GM12878 (cell line): ENCODE data around the gene SPTLC2. TPM values are rescaled to one million over a fixed set of nuclear protein-coding genes. Genes with fewer than 3 reads are reported as not detected.

Experiments
- ATAC-seq: fragments of 200-7000 bp; cut with Tn5 transposase; 3 replicates; pipeline ENCODE4 v1.9.1; 2020; ENCODE audit warnings: mild to moderate bottlenecking, moderate library complexity
- BruUV-seq: library from RNA; stranded (reverse); fragments of 400-500 nt; replicated peaks from 2 replicates; lab custom pipeline; 2021; lab: Mats Ljungman, UMichigan
- CTCF ChIA-PET: fragments of 300-600 bp; sonication (Branson Sonifier 250); formaldehyde crosslinking; extraction: SDS; loops from one replicate; lab custom pipeline; 2021; ENCODE audit warnings: inconsistent platforms; lab: Yijun Ruan, JAX
- POLR2A ChIA-PET: fragments of 350-600 bp; formaldehyde crosslinking; extraction: SDS; loops from one replicate; lab custom pipeline; 2021; ENCODE audit warnings: inconsistent platforms; lab: Charles Lee
- RAD21 ChIA-PET: fragments of 300-600 bp; sonication (Branson Sonifier 250); formaldehyde crosslinking; loops from one replicate; lab custom pipeline; 2023; ENCODE audit warnings: antibody characterized with exemption; ENCODE audit not compliant: unreplicated experiment; lab: Charles Lee
- SMC1A ChIA-PET: fragments of 300-600 bp; sonication (Branson Sonifier 250); formaldehyde crosslinking; loops from one replicate; lab custom pipeline; 2023; ENCODE audit not compliant: unreplicated experiment, uncharacterized antibody; lab: Charles Lee
- DNase-seq: peaks from one replicate; pipeline ENCODE4 v3.0.0-alpha.2; 2011; ENCODE audit warnings: low read depth, low spot score
- FAIRE-seq: peaks from 3 replicates; lab custom pipeline; 2011; peaks lifted over from hg19 to GRCh38; lab: Jason Lieb, UNC
- H2AFZ ChIP-seq: 2 replicates; pipeline ENCODE4 v1.6.0; 2011; ENCODE audit warnings: low read depth, low read length, control low read depth; ENCODE audit not compliant: control insufficient read depth
- H3K27ac ChIP-seq: 2 replicates; pipeline ENCODE4 v1.5.1; 2011; ENCODE audit warnings: control low read depth; ENCODE audit not compliant: control insufficient read depth, insufficient read depth
- H3K27me3 ChIP-seq, 2 experiments: replicated peaks in 1 of 2; 2 replicates each; pipeline versions ENCODE4 v1.6.0 to v1.6.1; 2011; ENCODE audit warnings: low read length in 1 of 2; ENCODE audit not compliant: control insufficient read depth in 2 of 2, insufficient read depth in 2 of 2
- H3K36me3 ChIP-seq, 2 experiments: 2 replicates each; pipeline ENCODE4 v1.5.1; 2011; ENCODE audit warnings: low read length in 1 of 2; ENCODE audit not compliant: control insufficient read depth in 2 of 2, insufficient read depth in 2 of 2
- H3K4me1 ChIP-seq: 2 replicates; pipeline ENCODE4 v1.6.1; 2011; ENCODE audit warnings: mild to moderate bottlenecking, low read length, moderate library complexity, mixed read lengths; ENCODE audit not compliant: control insufficient read depth, insufficient read depth
- H3K4me2 ChIP-seq: 2 replicates; pipeline ENCODE4 v1.6.0; 2011; ENCODE audit warnings: control low read depth; ENCODE audit not compliant: control insufficient read depth, insufficient read depth
- H3K4me3 ChIP-seq: fragments of 200-600 bp; sonication (generic); 2 replicates; pipeline ENCODE4 v1.5.1; 2016
- H3K79me2 ChIP-seq: 2 replicates; pipeline ENCODE4 v1.6.0; 2011; ENCODE audit warnings: low read length; ENCODE audit not compliant: control insufficient read depth, insufficient read depth
- H3K9ac ChIP-seq: 2 replicates; pipeline ENCODE4 v1.8.0; 2011; ENCODE audit warnings: low read length, control low read depth, mixed read lengths; ENCODE audit not compliant: control insufficient read depth, insufficient read depth
- H3K9me3 ChIP-seq: replicated peaks from 3 replicates; pipeline ENCODE4 v1.5.1; 2011; ENCODE audit warnings: mild to moderate bottlenecking, low read length; ENCODE audit not compliant: control insufficient read depth, insufficient read depth
- H4K20me1 ChIP-seq: 2 replicates; pipeline ENCODE4 v1.6.0; 2011; ENCODE audit not compliant: control insufficient read depth, insufficient read depth
- CBX5 ChIP-seq: sonication (generic); IDR thresholded peaks from 2 replicates; pipeline ENCODE4 v1.6.1; 2016; ENCODE audit warnings: low read depth, moderate library complexity, mild to moderate bottlenecking, inconsistent platforms
- CHD2 ChIP-seq: IDR thresholded peaks from 2 replicates; pipeline ENCODE4 v1.6.1; 2011; ENCODE audit warnings: low read depth, low read length, improper control_type of control experiment, borderline replicate concordance
- FOXK2 ChIP-seq: fragments of 450-650 bp; IDR thresholded peaks from 2 replicates; pipeline ENCODE4 v1.6.1; 2017; ENCODE audit warnings: mild to moderate bottlenecking, moderate library complexity
- GATAD2B ChIP-seq: fragments of 450-650 bp; conservative IDR thresholded peaks from 2 replicates; pipeline ENCODE4 v1.6.1; 2017; ENCODE audit warnings: low read depth, mild to moderate bottlenecking, moderate library complexity
- HCFC1 ChIP-seq: fragments of 150-350 bp; IDR thresholded peaks from 2 replicates; pipeline ENCODE4 v1.6.1; 2014; ENCODE audit warnings: low read length
- IRF4 ChIP-seq: IDR thresholded peaks from 2 replicates; pipeline ENCODE4 v1.6.1; 2011; ENCODE audit warnings: low read depth, low read length
- LARP7 ChIP-seq: fragments of 450-650 bp; IDR thresholded peaks from 2 replicates; pipeline ENCODE4 v1.6.1; 2017; ENCODE audit warnings: mild to moderate bottlenecking
- NBN ChIP-seq: fragments of 450-650 bp; IDR thresholded peaks from 2 replicates; pipeline ENCODE4 v1.6.1; 2016
- POLR2AphosphoS2 ChIP-seq: IDR thresholded peaks from 2 replicates; pipeline ENCODE4 v1.6.1; 2011; ENCODE audit warnings: low read depth, mild to moderate bottlenecking, low read length, improper control_type of control experiment, moderate library complexity
- RCOR1 ChIP-seq: conservative IDR thresholded peaks from 2 replicates; pipeline ENCODE4 v1.6.1; 2012; ENCODE audit warnings: low read depth, low read length, improper control_type of control experiment
- RUNX3 ChIP-seq: IDR thresholded peaks from 2 replicates; pipeline ENCODE4 v1.6.1; 2012; ENCODE audit warnings: low read length, inconsistent platforms
- SMAD5 ChIP-seq: IDR thresholded peaks from 2 replicates; pipeline ENCODE4 v1.6.1; 2016; ENCODE audit warnings: antibody characterized with exemption, low read depth
- ZNF207 ChIP-seq: fragments of 450-650 bp; IDR thresholded peaks from 2 replicates; pipeline ENCODE4 v1.6.1; 2014; ENCODE audit warnings: antibody characterized with exemption, mild to moderate bottlenecking, borderline replicate concordance
- WGBS: methylation state at CpG from one replicate; pipeline ENCODE4 v1.1.6; 2016; ENCODE audit warnings: low lambda C conversion rate; ENCODE audit not compliant: insufficient replicate concordance, insufficient coverage; ENCODE audit errors: missing lambda C conversion rate; 5-methylcytosine and 5-hydroxymethylcytosine counted together
- in situ Hi-C: fragments of 300-500 bp; cut with MboI; formaldehyde crosslinking; loops from 9 replicates; pipeline ENCODE4 v1.14.3; 2018; ENCODE audit warnings: mixed read lengths
- intact Hi-C: fragments of 100-400 bp; cut with micrococcal nuclease; formaldehyde crosslinking; loops from one replicate; pipeline ENCODE4 v1.14.2; 2022; ENCODE audit not compliant: unreplicated experiment
- polyA plus RNA-seq, 11 experiments: library from polyadenylated mRNA; depleted of rRNA in 4 of 11; unstranded in 6 of 11; stranded (reverse) in 5 of 11; fragments of >200 nt; fragmentation: Nextera tagmentation in 4 of 11; fragmentation: Illumina TruSeq in 1 of 11; extraction: Ambion mirVana in 4 of 11; extraction: Trizol in 1 of 11; gene quantifications; 1 replicate in 1 of 11; 2 replicates in 10 of 11; pipeline versions ENCODE4 v1.2.1 to v1.2.3, GENCODE V29; 2011 to 2016; ENCODE audit warnings: inconsistent platforms in 2 of 11, missing spikeins in 2 of 11, low read depth in 1 of 11
- total RNA-seq, 4 experiments: library from RNA; depleted of rRNA in 3 of 4; stranded (reverse); fragments of >200 nt in 3 of 4; fragmentation: Illumina TruSeq in 1 of 4; extraction: Trizol in 1 of 4; gene quantifications; 2 replicates each; pipeline versions ENCODE4 v1.2.1 to v1.2.3, GENCODE V29; 2013 to 2021
- TF ChIP-seq, protein P1 (sequence below): fragments of 450-650 bp; conservative IDR thresholded peaks from 2 replicates; pipeline ENCODE4 v1.6.1; 2017; ENCODE audit warnings: mild to moderate bottlenecking, moderate library complexity
- TF ChIP-seq, protein P2 (sequence below): fragments of 450-650 bp; IDR thresholded peaks from 2 replicates; pipeline ENCODE4 v1.6.1; 2017; ENCODE audit warnings: mild to moderate bottlenecking, moderate library complexity

SPTLC2 gene
- total and polyA plus RNA-seq, 10 of the 15 experiments (the other 5 are each of a cell fraction or from before 2014, with no cell fraction given): 6.9 to 35.1 (median 19.7) TPM

- H3K27ac ChIP-seq: no peak overlapping the region
- H3K4me3 ChIP-seq: no peak overlapping the region
- WGBS: 96% methylated on average over 4 of the region's 4 CpGs
- H3K79me2 ChIP-seq: no peaks in the 10 kb centered on the region
- no peak for ATAC-seq
- no peaks in the 10 kb centered on the region for H3K27me3 ChIP-seq
- H2AFZ ChIP-seq: no peak overlapping the region
- ChIA-PET RAD21 (no interaction called here), SMC1A (interaction anchor here (0.6 kb wide), 1 partner anchor 30 kb away, joined by 3 read pairs; no protein-coding TSS in a partner anchor), POLR2A (interaction anchor here (0.6 kb wide), 1 partner anchor 213 kb away, joined by 3 read pairs; no protein-coding TSS in a partner anchor), CTCF (interaction anchor here (0.9 to 1.5 kb wide), 2 partner anchors 18 to 61 kb away, joined by 3 read pairs; no protein-coding TSS in a partner anchor)
- no peak for DNase-seq
- no peaks in the 10 kb centered on the region for H3K9me3 ChIP-seq
- H3K9ac ChIP-seq: no peak overlapping the region
- H4K20me1 ChIP-seq: no peaks in the 10 kb centered on the region; the same call in 1 of the 2 replicates
- intact Hi-C loops: no loop called here
- no peak for TF ChIP-seq FOXK2
- no peak for TF ChIP-seq RUNX3
- TF ChIP-seq, protein P1, sequence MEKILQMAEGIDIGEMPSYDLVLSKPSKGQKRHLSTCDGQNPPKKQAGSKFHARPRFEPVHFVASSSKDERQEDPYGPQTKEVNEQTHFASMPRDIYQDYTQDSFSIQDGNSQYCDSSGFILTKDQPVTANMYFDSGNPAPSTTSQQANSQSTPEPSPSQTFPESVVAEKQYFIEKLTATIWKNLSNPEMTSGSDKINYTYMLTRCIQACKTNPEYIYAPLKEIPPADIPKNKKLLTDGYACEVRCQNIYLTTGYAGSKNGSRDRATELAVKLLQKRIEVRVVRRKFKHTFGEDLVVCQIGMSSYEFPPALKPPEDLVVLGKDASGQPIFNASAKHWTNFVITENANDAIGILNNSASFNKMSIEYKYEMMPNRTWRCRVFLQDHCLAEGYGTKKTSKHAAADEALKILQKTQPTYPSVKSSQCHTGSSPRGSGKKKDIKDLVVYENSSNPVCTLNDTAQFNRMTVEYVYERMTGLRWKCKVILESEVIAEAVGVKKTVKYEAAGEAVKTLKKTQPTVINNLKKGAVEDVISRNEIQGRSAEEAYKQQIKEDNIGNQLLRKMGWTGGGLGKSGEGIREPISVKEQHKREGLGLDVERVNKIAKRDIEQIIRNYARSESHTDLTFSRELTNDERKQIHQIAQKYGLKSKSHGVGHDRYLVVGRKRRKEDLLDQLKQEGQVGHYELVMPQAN: no peak
- TF ChIP-seq SMAD5: no peak
- no peak for TF ChIP-seq CBX5
- no peak for TF ChIP-seq NBN
- no peak for TF ChIP-seq ZNF207
- TF ChIP-seq CHD2: no peak
- TF ChIP-seq POLR2AphosphoS2: no peak
- TF ChIP-seq RCOR1: no peak
- TF ChIP-seq, protein P2, sequence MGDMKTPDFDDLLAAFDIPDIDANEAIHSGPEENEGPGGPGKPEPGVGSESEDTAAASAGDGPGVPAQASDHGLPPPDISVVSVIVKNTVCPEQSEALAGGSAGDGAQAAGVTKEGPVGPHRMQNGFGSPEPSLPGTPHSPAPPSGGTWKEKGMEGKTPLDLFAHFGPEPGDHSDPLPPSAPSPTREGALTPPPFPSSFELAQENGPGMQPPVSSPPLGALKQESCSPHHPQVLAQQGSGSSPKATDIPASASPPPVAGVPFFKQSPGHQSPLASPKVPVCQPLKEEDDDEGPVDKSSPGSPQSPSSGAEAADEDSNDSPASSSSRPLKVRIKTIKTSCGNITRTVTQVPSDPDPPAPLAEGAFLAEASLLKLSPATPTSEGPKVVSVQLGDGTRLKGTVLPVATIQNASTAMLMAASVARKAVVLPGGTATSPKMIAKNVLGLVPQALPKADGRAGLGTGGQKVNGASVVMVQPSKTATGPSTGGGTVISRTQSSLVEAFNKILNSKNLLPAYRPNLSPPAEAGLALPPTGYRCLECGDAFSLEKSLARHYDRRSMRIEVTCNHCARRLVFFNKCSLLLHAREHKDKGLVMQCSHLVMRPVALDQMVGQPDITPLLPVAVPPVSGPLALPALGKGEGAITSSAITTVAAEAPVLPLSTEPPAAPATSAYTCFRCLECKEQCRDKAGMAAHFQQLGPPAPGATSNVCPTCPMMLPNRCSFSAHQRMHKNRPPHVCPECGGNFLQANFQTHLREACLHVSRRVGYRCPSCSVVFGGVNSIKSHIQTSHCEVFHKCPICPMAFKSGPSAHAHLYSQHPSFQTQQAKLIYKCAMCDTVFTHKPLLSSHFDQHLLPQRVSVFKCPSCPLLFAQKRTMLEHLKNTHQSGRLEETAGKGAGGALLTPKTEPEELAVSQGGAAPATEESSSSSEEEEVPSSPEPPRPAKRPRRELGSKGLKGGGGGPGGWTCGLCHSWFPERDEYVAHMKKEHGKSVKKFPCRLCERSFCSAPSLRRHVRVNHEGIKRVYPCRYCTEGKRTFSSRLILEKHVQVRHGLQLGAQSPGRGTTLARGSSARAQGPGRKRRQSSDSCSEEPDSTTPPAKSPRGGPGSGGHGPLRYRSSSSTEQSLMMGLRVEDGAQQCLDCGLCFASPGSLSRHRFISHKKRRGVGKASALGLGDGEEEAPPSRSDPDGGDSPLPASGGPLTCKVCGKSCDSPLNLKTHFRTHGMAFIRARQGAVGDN: no peak
- no peak for TF ChIP-seq GATAD2B
- TF ChIP-seq LARP7: no peak
- no peak for TF ChIP-seq IRF4
- TF ChIP-seq HCFC1: no peak
- no peaks in the 10 kb centered on the region for H3K4me1 ChIP-seq
- BruUV-seq: no TSS peak
- FAIRE-seq: no peak
- H3K4me2 ChIP-seq: no peak overlapping the region
- peaks cover 1 to 14% of the 10 kb centered on the region in 2 experiments; a peak in 3 of 4 replicates for H3K36me3 ChIP-seq
- in situ Hi-C loops: no loop called here
Observed at GRCh38 chr14:77520555-77520954, 95.9 kb downstream of the SPTLC2 start.
